Stomach (tissue), 4 donors: ENCODE measurements around the gene CRISP1.
"Not testable (repeated sequence)": the region's sequence is repeated elsewhere in the genome, so short reads cannot be mapped to it uniquely, and the experiment has no call there.

ENCODE experiments used
- CTCF ChIP-seq, 7 experiments: fragments of 450-650 bp in 4 of 7; fragments of 200-600 bp in 3 of 7; sonication (generic) in 3 of 7; IDR thresholded peaks; one replicate each; pipeline ENCODE4 v1.5.1; 2016 to 2019; ENCODE audit warnings: antibody characterized with exemption in 7 of 7, control low read depth in 2 of 7, mild to moderate bottlenecking in 1 of 7
- EP300 ChIP-seq: sonication (generic); formaldehyde crosslinking; IDR thresholded peaks from one replicate; pipeline ENCODE4 v1.6.1; 2017; ENCODE audit warnings: antibody characterized with exemption
- POLR2A ChIP-seq, 4 donors: fragments of 450-650 bp; IDR thresholded peaks; one replicate each; pipeline ENCODE4 v1.6.1; 2016; ENCODE audit warnings: antibody characterized with exemption in 4 of 4, control low read depth in 2 of 4, mild to moderate bottlenecking in 1 of 4, moderate library complexity in 1 of 4
- POLR2AphosphoS5 ChIP-seq, 3 donors: sonication (generic); formaldehyde crosslinking; IDR thresholded peaks; one replicate each; pipeline ENCODE4 v1.6.1; 2016; ENCODE audit warnings: antibody characterized with exemption in 3 of 3

- TF ChIP-seq POLR2A (IDR thresholded peaks at IDR 0.05); CTCF (IDR thresholded peaks at IDR 0.05); EP300; POLR2AphosphoS5 (IDR thresholded peaks at IDR 0.05): not testable (repeated sequence)
These were observed 29.2 kb upstream of the CRISP1 start for GRCh38 chr6:49895553-49895952.
